ENCODE measurements around the gene CADPS.
A peak's percentile ranks its signal among the peaks of the same experiment; 100 is the strongest.

DNA sequence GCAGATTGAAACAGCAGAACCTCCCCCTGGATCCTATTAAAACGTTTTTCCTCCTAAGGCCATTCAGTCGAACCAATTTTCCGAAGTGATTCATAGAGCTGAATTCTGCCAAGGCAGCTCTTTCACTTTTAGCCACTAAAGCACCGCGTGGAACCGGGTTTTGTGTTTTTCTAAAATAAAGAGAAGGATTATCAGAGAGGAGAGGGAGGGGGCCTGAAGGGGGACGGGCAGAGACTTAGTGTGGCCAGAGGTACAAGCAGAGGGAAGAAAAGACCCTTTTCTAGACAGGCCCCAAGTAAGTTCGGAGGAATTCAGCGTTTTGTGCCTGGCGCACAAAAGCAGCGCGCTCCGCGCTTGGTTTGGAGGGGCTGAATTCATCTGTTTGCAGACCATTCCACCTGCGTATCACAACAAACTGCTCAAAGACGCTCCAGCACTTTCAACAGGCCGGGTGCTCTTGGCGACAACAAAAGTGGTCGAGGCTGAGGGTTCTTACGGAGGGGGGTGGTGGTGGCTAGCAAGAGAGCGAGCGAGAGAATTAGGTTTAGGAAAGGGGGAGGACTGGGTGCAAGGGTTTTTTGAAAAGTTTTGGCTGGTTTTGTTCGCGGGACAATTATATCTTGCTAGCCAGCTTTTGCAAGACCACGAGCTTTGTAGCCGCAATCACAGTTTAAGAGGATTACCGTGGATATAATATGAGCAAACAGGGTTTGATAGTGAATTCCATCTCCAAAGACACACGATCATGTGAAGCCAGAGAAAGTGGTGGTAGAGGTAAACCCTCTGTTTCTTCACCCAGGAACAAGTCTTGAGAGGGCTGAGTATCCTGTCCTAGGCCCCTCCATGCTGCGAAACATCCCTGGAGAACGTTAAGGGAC, 500.6 kb downstream of the CADPS start:
- TF ChIP-seq, protein P1, sequence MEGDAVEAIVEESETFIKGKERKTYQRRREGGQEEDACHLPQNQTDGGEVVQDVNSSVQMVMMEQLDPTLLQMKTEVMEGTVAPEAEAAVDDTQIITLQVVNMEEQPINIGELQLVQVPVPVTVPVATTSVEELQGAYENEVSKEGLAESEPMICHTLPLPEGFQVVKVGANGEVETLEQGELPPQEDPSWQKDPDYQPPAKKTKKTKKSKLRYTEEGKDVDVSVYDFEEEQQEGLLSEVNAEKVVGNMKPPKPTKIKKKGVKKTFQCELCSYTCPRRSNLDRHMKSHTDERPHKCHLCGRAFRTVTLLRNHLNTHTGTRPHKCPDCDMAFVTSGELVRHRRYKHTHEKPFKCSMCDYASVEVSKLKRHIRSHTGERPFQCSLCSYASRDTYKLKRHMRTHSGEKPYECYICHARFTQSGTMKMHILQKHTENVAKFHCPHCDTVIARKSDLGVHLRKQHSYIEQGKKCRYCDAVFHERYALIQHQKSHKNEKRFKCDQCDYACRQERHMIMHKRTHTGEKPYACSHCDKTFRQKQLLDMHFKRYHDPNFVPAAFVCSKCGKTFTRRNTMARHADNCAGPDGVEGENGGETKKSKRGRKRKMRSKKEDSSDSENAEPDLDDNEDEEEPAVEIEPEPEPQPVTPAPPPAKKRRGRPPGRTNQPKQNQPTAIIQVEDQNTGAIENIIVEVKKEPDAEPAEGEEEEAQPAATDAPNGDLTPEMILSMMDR (optimal IDR thresholded peaks at IDR 0.05 in 1 of 3, IDR thresholded peaks at IDR 0.05 in 1 of 3, conservative IDR thresholded peaks at IDR 0.05 in 1 of 3; ENCODE audit: extremely low read depth in 1 of 3, insufficient read depth in 2 of 3, low read length in 3 of 3): no peak
- peak; percentile 32 for TF ChIP-seq EZH2 (IDR thresholded peaks at IDR 0.05; ENCODE audit: low read length)
